NCI-H1105 (cell line): ENCODE data around the gene CNOT6.
A peak's percentile ranks its signal among the peaks of the same experiment; 100 is the strongest.
"Not testable (repeated sequence)": the region's sequence is repeated elsewhere in the genome, so short reads cannot be mapped to it uniquely, and the experiment has no call there.

Source experiments
- DNase-seq: peaks from one replicate; lab custom pipeline; 2025; lab: John Stamatoyannopoulos, UW

The CNOT6 gene

DNA sequence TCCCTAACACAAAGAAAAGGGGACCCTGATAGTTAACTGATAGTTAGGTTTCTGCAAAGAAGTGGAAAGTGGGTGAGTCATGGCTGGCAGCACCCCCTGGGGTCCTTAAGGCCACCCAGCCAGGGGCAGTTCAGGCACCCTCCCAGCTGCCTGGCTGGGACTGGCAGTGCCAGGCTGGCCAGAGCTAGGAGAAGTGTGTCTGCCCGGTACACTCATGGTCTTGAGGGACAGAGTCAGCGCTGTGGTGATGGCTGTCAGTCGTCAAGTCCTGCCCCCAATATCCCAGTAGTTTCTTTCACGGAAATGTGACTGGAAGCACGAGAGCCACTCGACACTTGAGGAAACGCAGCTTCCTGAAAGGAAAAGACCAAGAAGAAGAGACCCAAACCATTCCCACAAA lies 22.3 kb upstream of the CNOT6 start:
- DNase-seq: no peak

DNA sequence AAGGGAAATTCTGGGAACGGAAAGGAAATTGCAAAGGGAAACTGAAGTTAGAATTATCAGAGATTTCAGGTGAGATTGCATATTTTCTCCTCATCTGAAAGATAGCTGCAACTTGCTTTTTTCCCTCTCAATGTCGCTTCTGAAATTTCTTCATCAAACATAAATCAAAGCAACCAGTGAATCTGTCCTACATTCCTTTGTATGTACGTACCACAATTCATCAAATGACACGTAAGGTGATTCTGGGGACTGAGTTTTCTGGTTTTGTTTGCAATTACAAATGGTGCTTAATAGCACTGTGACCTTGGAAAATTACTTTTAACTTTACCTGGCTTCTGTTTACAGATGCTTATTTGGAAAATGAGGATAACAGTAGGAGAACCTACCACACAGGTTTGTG lies 21.9 kb upstream of the CNOT6 start:
- no peak for DNase-seq

DNA sequence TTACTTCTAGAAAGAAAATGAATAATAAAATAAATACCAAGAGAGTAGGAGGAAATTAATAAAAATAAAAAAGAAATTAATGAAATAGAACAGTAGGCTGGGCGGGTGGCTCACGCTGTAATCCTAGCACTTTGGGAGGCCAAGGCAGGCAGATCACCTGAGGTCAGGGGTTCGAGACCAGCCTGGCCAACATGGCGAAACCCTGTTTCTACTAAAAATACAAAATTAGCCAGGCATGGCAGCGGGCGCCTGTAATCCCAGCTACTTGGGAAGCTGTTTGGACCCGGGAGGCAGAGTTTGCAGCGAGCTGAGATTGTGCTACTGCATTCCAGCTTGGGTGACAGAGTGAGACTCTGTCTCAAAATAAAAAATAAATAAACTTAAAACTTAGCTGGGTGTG lies 20.8 kb upstream of the CNOT6 start:
- DNase-seq: not testable (repeated sequence)

DNA sequence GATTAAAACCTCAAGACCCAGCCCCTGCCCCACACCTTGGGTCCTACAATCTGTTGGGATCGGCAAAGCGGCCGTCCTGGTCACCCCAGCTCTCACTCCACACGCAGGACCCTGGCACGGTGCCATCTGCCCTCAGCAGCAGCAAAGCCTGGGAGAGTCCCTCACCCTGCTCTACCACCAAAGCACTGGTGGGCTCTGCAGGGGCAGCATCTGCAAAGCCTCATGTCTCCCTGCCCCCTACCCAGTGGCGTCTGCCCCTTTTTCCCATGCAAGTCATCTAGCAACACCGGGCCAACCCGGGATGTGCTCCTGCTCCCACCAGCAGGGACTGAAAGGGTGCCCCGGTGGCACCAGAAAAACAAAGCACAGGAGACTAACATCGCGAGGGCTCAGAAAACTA lies 19.6 kb upstream of the CNOT6 start:
- no peak for DNase-seq

DNA sequence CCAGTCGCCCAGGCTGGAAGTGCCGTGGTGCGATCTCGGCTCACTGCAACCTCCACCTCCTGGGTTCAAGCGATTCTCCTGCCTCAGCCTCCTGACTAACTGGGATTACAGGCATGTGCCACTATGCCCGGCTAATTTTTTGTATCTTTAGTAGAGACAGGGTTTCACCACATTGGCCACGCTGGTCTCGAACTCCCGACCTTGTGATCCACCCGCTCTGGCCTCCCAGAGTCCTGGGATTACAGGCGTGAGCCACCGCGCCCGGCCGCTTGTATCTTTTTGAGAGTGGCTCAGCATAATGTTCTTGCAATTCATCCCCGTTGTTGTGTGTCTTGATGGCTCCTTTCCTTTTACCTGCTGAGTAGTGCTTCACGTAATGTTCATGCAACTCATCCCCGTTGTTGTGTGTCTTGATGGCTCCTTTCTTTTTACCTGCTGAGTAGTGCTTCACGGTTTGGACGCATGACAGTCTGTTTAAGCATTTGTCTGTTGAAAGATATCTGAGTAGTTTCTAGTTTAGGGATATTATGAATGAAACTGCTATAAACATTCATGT lies 18.1 kb upstream of the CNOT6 start:
- DNase-seq: not testable (repeated sequence)

DNA sequence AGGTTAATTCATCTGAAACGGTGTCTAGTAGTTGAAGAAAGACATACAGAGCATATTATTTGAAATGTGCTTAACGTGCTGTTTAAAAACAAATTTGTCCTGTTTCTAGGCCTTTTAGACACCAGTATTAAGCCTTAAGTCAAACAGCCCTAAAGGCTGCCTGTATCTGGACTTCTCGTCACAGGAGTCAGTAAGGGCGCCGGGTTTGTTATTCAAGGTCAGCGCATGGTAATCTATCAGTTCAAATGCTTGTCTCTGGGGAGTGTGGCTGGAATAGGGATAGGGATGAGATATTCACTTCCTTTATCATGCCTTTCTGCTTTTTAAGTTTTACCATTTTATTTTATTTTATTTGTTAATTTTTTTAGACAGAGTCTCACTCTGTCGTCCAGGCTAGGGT lies 9.4 kb upstream of the CNOT6 start:
- no peak for DNase-seq

DNA sequence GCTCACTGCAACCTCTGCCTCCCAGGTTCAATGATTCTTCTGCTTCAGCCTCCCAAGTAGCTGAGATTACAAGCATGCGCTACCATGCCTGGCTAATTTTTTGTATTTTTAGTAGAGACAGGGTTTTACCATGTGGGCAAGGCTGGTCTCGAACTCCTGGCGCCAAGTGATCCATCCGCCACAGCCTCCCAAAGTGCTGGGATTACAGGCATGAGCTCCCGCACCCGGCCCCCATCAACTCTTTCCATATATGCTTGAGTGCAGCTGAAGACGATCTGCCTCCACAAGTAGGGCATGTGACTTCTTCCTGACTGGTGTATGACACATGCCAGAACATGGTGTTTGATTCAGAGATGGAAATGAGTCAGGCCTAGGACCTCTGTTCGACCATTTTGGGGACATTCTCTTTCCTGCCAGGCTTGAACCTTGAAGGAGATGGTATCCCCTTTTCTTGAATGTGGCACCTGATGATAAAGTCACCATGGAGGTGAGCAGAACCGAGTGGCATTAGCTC lies 7.5 kb upstream of the CNOT6 start:
- no peak for DNase-seq

DNA sequence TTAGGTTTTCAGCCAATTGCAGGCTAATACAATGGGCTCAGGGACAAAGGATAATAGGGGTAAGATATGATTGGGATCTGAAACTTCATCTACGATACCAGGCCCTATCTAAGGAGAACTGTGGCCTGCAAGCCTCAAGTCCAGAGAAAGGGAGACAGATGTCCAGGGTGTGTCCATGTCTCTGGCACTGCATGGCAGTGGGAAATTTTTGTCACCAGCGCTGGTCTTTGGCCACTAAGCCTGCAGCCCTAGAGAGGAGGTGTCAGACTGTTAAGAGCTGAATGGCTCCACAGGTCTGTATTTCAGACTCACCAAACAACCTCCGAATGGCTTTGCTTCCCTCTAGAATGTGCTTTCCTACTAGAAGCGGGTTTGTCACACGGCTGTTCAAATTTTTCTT lies 6.6 kb upstream of the CNOT6 start:
- no peak for DNase-seq

DNA sequence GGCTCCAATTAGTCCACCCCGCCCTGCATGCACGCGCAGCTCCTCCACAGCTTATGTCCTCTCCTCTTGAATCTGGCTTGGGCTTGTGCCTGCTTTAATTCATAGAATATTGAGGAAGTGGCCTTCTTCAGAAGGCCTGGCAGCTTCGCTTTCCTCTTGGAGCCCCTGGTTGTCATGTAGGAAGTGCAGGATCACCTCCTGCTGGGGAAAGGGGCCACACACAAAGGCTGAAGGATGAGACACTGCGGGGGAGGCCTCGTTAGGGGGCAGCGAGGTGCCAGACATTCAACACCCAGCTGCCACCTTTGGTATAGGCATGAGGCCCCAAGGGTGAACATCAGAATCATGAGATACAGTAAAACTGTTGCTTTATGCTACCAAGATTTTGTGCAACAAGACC lies 2.7 kb upstream of the CNOT6 start:
- no peak for DNase-seq

DNA sequence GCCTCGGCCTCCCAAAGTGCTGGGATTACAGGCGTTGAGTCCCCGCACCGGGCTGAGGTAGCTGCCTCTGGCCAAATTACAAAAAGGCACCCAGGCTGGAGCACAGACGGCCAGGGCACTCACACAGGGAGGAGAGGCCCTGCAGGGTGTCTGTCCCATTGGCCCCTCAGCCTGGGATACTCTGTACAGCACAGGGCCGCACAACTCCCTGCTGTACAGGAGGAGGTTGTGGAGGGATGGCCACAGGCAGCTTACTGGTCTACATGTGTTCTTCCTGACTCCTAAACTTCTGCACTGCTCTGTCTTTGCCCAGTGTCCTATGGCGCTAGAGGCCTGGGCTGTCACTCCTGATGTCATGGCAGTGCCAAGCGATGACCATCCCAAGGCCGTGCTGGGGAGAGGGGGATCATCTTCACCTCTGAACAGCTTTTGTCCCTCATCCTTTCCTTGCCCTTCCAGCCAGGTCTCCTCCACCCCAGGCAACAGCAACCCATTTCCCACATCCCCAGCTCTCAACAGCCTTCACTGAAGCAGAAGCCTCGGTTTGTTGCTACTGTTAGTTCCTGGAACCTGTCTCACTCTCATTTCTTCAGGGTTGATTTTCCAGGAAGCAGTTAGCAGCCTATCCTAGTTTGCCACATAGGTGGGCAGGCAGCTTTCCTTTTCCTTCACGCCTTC lies 1.8 kb upstream of the CNOT6 start:
- no peak for DNase-seq

DNA sequence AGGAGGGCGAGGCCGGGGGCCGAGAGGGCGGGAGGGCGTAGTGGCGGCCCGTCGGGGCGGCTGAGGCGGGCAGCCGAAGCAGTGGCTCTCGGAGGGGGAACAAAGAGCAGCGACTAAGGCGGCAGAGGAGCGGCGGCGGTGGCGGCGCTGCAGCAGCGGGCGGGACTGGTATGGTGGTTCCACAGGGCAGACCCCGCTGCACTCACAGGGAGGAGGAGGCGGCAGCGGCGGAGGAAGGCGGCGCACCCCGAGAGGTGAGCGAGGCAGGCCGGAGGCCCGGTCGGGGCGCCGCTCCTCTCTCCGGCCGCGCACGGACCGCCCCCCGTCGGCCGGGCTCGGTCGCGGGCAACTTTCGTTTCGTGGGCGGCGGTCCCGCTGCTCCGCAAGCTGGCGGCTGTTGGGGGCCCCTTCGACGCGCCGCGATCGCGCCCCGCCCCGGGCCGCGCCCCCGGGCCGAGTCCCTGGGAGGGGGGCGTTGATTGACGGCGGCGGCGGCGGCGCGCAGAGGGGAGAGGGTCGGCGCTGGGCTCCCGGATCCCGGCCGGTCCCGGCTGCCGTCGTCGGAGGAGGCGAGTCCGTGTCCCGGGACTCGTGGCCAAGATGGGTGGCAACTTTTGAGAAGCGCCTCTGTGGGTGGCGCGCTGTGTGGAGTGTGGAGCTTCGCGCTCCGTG lies 467 bp downstream of the CNOT6 start:
- no peak for DNase-seq

DNA sequence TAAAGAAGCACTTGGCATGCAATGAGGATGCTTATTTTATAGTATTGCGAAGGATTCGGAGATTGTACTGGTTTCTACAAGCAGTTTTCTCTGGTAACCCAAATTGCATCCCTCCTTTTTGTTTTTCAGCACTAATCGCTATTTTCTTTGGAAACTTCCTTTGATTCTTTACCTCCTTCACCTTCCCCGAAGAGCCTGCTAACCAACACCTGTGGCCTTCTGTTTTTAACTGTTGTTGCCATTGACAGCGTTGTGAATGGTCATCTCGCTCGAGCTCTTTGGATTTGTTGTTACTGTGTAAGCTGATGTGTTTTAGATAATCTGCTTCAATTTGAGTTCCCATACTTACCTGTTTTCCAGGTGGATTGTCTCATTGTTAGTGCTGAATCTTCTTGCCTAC lies 1.1 kb downstream of the CNOT6 start:
- DNase-seq: no peak

DNA sequence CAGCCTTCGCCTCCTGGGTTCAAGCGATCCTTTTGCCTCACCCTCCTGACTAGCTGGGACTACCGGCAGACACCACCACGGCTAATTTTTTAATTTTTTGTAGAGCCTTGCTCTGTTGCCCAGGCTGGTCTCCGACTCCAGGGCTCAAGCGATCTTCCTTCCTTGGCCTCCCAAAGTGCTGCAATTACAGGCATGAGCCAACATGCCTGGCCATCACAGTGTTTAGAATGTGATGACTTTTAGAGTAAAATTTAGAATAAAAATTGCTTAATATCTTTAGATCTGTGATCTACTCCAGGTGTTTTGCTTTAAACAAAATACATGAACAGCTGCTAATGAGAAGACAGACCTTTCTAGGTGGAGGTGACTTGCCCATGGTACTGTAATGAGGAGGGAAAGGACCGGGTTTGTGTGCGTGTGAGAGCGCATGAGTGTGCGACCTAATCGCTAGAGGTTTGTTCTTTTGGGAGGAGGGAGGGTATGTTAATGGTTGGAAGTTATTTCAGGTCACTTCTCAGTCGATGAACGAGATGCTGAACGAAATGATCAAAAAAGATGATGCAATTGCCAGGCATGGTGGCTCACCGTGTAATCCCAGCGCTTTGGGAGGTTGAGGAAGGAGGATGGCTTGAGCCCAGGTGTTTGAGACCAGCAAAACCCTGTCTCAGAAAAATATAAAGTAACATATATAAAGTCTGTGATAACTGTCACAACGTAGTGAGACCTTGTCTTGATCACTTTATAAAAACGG lies 2.0 kb downstream of the CNOT6 start:
- DNase-seq: peak; percentile 9

DNA sequence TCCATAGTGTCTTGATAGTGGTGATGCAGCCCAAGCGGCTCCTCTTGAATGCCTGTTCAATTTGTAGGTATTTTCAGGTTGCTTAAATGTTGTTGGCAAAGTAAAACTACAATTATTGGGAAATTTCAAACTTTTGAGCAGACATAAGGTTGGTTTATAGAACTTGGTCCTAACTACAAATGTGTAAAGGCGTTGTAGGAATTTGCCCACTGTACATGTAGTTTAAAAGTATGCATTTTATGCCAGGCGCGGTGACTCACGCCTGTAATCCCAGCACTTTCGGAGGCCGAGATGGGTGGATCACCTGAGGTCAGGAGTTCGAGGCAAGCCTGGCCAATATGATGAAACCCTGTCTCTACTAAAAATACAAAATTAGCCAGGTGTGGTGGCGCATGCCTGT lies 2.6 kb downstream of the CNOT6 start:
- DNase-seq: not testable (repeated sequence)

DNA sequence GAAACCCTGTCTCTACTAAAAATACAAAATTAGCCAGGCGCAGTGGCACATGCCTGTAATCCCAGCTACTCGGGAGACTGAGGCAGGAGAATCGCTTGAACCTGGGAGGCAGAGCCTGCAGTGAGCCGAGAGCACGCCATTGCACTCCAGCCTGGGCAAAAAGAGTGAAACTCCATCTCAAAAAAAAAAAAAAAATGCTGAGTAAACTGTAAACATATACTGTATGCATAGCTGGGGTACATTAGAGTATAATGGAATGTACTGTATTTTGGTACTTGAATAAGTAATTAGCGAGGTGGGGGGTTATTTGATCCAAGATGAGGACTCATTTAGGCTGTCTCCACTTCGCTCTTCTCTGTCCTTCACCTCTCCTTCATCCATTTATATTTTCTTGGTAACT lies 3.7 kb downstream of the CNOT6 start:
- DNase-seq: not testable (repeated sequence)

DNA sequence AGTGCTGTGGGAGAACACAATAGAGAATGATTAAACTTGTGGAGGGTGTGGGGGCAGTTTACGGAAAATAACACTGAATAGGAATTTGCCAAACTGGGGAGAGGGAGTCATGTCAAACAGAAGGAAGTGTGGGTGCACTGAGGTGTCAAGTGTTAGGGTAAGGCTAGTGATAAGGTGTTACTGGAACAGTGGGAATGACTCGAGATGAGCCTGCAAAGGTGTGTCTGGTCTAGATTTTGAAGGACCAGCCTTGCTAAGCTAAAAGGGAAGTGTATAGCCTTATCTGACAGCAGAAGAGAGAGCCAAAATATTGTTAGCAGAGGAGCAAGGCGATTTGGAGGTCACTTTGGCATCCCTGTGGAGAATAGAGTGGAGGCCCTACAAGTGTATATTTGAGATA lies 4.2 kb downstream of the CNOT6 start:
- DNase-seq: no peak

DNA sequence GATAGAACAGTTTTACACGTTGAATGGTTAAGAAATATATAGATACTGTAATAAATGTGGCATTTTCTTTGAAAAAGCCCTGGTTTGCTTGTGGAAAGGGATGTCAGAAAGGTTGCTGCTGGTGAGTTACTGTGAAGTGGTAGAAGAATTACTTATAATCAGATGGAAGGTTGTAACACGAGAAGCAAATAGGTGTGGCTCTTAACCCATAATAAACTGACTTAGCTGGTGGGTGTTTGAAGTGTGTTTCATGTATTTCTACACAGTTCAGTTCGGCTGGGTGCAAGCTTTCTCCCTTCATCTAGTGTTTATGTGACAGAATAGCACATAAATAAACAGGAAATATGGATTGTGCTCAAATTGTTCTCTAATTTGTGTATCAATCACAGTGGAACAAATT lies 5.5 kb downstream of the CNOT6 start:
- no peak for DNase-seq

DNA sequence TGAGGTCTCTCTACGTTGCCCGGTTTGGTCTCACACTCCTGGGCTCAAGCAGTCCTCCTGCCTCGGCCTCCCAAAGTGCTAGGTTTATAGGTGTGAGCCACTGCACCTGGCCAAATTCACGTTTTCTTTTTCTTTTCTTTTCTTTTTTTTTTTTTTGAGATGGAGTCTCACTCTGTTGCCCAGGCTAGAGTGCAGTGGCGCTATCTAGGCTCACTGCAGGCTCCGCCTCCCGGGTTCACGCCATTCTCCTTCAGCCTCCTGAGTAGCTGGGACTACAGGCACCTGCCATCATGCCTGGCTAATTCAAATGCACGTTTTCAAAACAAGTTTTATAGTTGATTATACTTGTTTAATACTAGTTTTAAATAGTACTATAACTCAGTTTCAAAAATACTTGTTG lies 6.1 kb downstream of the CNOT6 start:
- not testable (repeated sequence) for DNase-seq

DNA sequence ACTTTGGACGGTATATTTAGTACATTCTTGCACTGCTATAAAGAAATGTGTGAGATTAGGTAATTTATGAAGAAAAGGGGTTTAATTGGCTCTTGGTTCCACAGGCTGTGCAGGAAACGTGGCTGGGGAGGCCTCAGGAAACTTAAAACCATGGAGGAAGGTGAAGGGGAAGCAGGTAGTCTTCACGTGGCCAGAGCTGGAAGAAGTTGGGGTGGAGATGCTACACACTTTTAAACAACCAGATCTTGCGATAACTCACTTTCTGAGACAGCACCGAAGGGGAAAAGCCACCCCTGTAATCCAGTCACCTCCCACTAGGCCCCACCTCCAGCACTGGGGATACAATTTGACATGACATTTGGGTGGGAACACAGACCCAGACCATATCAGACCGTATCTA lies 13.5 kb downstream of the CNOT6 start:
- no peak for DNase-seq

DNA sequence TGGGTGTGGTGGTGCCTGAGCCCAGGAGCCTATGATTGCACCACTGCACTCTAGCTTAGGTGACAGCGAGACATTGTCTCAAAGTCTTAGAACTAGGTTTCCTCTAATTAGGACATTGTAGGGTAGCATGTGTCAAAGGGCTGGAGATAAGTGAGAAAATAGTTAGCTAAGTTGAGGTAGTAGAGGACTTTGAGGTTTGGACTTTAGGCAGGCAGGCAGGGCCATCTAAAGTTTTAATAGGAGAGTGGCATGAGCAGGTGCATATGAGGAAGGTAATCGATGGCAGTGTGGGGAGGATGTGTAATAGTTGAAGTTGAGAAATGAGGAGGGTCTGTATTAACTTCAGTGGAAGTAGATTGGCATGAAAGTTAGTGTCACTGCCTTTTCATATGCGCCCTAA lies 21.1 kb downstream of the CNOT6 start:
- DNase-seq: no peak

DNA sequence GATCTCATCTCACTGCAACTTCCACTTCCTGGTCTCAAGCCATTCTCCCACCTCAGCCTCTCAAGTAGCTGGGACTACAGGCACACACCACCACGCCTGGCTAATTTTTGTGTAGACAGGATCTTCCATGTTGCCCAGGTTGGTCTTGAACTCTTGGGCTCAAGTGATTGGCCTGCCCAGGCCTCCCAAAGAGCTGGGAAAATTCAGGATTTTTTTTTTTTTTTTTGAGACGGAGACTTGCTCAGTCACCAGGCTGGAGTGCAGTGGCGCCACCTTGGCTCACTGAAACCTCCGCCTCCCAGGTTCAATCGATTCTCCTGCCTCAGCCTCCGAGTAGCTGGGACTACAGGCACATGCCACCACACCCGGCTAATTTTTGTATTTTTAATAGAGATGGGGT lies 21.8 kb downstream of the CNOT6 start:
- not testable (repeated sequence) for DNase-seq

DNA sequence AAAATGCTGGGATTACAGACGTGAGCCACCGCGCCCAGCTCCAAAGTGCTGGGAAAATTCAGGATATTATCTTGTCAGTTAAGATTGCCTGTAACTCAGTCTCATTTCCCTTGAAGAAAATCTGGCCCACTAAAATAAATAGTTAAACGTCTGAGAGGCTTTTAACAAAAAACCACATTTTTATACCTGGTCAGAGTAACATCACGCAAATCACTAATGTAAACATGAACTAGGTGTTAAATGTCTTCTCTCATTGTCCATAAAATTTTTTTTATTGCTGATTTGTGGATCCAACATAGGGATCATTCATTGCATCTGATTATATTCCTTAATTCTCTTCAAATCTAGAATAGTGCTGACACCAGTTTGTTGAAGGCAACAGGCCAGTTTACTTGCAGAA lies 22.3 kb downstream of the CNOT6 start:
- no peak for DNase-seq

DNA sequence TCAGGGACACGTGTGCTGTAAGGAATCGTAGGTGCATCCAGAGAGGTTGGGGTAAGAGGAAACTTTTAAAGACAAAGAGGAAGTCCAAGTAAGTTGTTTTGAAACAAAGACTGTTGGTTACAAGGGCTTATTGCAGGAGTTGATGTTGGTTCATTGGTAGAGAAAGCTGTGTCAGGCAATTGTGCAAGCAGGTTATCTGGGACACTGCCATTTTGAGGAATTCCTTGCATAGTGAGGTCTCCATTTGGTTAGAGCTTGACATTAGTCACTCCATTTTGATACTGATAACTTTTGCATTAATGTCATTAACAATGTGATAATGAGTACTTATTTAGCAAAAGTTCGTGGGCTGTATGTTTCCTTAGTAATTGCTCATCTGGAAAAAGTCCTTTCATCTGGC lies 24.9 kb downstream of the CNOT6 start:
- DNase-seq: no peak
